Loucy (cell line): Measurements from ENCODE around the gene ARHGAP15.

Experiments used
- CTCF ChIP-seq: fragments of 200-600 bp; sonication (generic); conservative IDR thresholded peaks from 2 replicates; pipeline ENCODE4 v1.5.1; 2014; ENCODE audit warnings: mild to moderate bottlenecking, antibody characterized with exemption, low read length
- EZH2phosphoT487 ChIP-seq: fragments of 200-600 bp; IDR thresholded peaks from 2 replicates; pipeline ENCODE4 v1.6.1; 2018; ENCODE audit warnings: antibody characterized with exemption, mild to moderate bottlenecking, moderate library complexity, borderline replicate concordance

GRCh38 chr2:143241403-143242088 is 112.3 kb downstream of the ARHGAP15 start:
- TF ChIP-seq CTCF, result no peak
- TF ChIP-seq EZH2phosphoT487, result no peak
